H9 (cell line): Measurements from ENCODE around the gene RBM42. TPM values are rescaled to one million over a fixed set of nuclear protein-coding genes. Genes with fewer than 3 reads are reported as not detected.

ENCODE experiments used
- DNase-seq: peaks from one replicate; pipeline ENCODE4 v3.0.0-alpha.2; 2017
- H2AFZ ChIP-seq: one replicate; pipeline ENCODE4 v1.6.1; 2013; ENCODE audit warnings: mild to moderate bottlenecking, low read length, control low read depth, moderate library complexity
- H2AK5ac ChIP-seq: 2 replicates; pipeline ENCODE4 v1.6.1; 2013; ENCODE audit warnings: low read length, control low read depth, mixed read lengths; ENCODE audit not compliant: insufficient read length
- H2BK120ac ChIP-seq: one replicate; pipeline ENCODE4 v1.6.1; 2013; ENCODE audit warnings: low read depth, mild to moderate bottlenecking, low read length, control low read depth, inconsistent platforms; ENCODE audit not compliant: poor library complexity, severe bottlenecking
- H2BK12ac ChIP-seq: 2 replicates; pipeline ENCODE4 v1.6.1; 2013; ENCODE audit warnings: low read length, control low read depth, mixed read lengths, low read depth; ENCODE audit not compliant: insufficient read length
- H2BK15ac ChIP-seq: 2 replicates; pipeline ENCODE4 v1.6.1; 2013; ENCODE audit warnings: low read depth, low read length, control low read depth
- H2BK20ac ChIP-seq: one replicate; pipeline ENCODE4 v1.6.1; 2013; ENCODE audit warnings: low read depth, mild to moderate bottlenecking, low read length, control low read depth, inconsistent platforms; ENCODE audit not compliant: poor library complexity, severe bottlenecking
- H2BK5ac ChIP-seq: 2 replicates; pipeline ENCODE4 v1.6.1; 2013; ENCODE audit warnings: low read length, control low read depth, mixed read lengths; ENCODE audit not compliant: insufficient read length
- H3K14ac ChIP-seq: 2 replicates; pipeline ENCODE4 v1.6.1; 2013; ENCODE audit warnings: low read length, control low read depth; ENCODE audit not compliant: insufficient read depth
- H3K18ac ChIP-seq: 2 replicates; pipeline ENCODE4 v1.6.1; 2013; ENCODE audit warnings: low read depth, mild to moderate bottlenecking, mixed read lengths, low read length, control low read depth; ENCODE audit not compliant: insufficient read length
- H3K23ac ChIP-seq: 2 replicates; pipeline ENCODE4 v1.6.1; 2013; ENCODE audit warnings: low read length, control low read depth, mixed read lengths, low read depth; ENCODE audit not compliant: insufficient read length
- H3K23me2 ChIP-seq: 2 replicates; pipeline ENCODE4 v1.6.1; 2013; ENCODE audit warnings: low read depth, mild to moderate bottlenecking, mixed read lengths, low read length, control low read depth; ENCODE audit not compliant: insufficient read length, poor library complexity, severe bottlenecking
- H3K27ac ChIP-seq: 2 replicates; pipeline ENCODE4 v1.5.1; 2013; ENCODE audit warnings: low read length, control low read depth, mixed read lengths, low read depth; ENCODE audit not compliant: insufficient read length
- H3K27me3 ChIP-seq: 2 replicates; pipeline ENCODE4 v1.6.1; 2013; ENCODE audit warnings: low read length, control low read depth, inconsistent platforms; ENCODE audit not compliant: insufficient read depth
- H3K4ac ChIP-seq: 2 replicates; pipeline ENCODE4 v1.6.1; 2013; ENCODE audit warnings: low read depth, mild to moderate bottlenecking, control low read depth, inconsistent platforms, low read length, moderate library complexity
- H3K4me1 ChIP-seq: 2 replicates; pipeline ENCODE4 v1.6.1; 2013; ENCODE audit warnings: low read length, control low read depth, inconsistent platforms; ENCODE audit not compliant: insufficient read depth
- H3K4me2 ChIP-seq: 2 replicates; pipeline ENCODE4 v1.6.1; 2013; ENCODE audit warnings: low read length, control low read depth, mixed read lengths; ENCODE audit not compliant: insufficient read length, insufficient read depth
- H3K56ac ChIP-seq: 2 replicates; pipeline ENCODE4 v1.6.1; 2013; ENCODE audit warnings: low read depth, mild to moderate bottlenecking, mixed read lengths, low read length, control low read depth; ENCODE audit not compliant: insufficient read length
- H3K79me1 ChIP-seq: 2 replicates; pipeline ENCODE4 v1.6.1; 2013; ENCODE audit warnings: low read depth, mild to moderate bottlenecking, moderate library complexity, low read length, control low read depth, inconsistent platforms; ENCODE audit not compliant: insufficient read depth, poor library complexity, severe bottlenecking
- H3K79me2 ChIP-seq: 2 replicates; pipeline ENCODE4 v1.6.1; 2013; ENCODE audit warnings: low read length, control low read depth, inconsistent platforms; ENCODE audit not compliant: insufficient read depth
- H3K9ac ChIP-seq: 2 replicates; pipeline ENCODE4 v1.6.1; 2013; ENCODE audit warnings: low read length, control low read depth, mixed read lengths; ENCODE audit not compliant: insufficient read length; ENCODE audit errors: extremely low read depth
- H3K9me3 ChIP-seq: one replicate; pipeline ENCODE4 v1.6.1; 2013; ENCODE audit warnings: low read depth, low read length, inconsistent platforms; ENCODE audit not compliant: control insufficient read depth
- H3T11ph ChIP-seq: one replicate; pipeline ENCODE4 v1.6.1; 2013; ENCODE audit warnings: mild to moderate bottlenecking, low read length, control low read depth, inconsistent platforms
- H4K20me1 ChIP-seq: one replicate; pipeline ENCODE4 v1.6.1; 2013; ENCODE audit not compliant: control insufficient read depth, insufficient read length, insufficient read depth
- H4K5ac ChIP-seq: 2 replicates; pipeline ENCODE4 v1.6.1; 2013; ENCODE audit warnings: low read depth, mild to moderate bottlenecking, mixed read lengths, low read length, control low read depth; ENCODE audit not compliant: insufficient read length
- H4K8ac ChIP-seq: replicated peaks from 2 replicates; pipeline ENCODE4 v1.6.1; 2013; ENCODE audit warnings: low read length, control low read depth, mixed read lengths, low read depth; ENCODE audit not compliant: insufficient read length
- H4K91ac ChIP-seq: 2 replicates; pipeline ENCODE4 v1.6.1; 2013; ENCODE audit warnings: low read depth, mild to moderate bottlenecking, moderate library complexity, mixed read lengths, low read length, control low read depth; ENCODE audit not compliant: insufficient read length
- H3K27ac Mint-ChIP-seq, 3 experiments: 2 replicates in 2 of 3; 3 replicates in 1 of 3; pipeline ENCODE4 v1.8.0; 2020 to 2021; ENCODE audit warnings: mixed read lengths in 3 of 3, mild to moderate bottlenecking in 1 of 3, moderate library complexity in 1 of 3
- H3K27me3 Mint-ChIP-seq: 2 replicates; pipeline ENCODE4 v1.8.0; 2021; ENCODE audit warnings: low read depth, mild to moderate bottlenecking, moderate library complexity, mixed read lengths
- H3K36me3 Mint-ChIP-seq, 3 experiments: 2 replicates in 2 of 3; 3 replicates in 1 of 3; pipeline ENCODE4 v1.8.0; 2020 to 2021; ENCODE audit warnings: low read depth in 3 of 3, mixed read lengths in 3 of 3; ENCODE audit not compliant: insufficient read depth in 1 of 3
- H3K4me1 Mint-ChIP-seq, 2 experiments: 2 replicates each; pipeline ENCODE4 v1.8.0; 2020; ENCODE audit warnings: mixed read lengths in 2 of 2
- H3K4me3 Mint-ChIP-seq, 2 experiments: 2 replicates in 1 of 2; 3 replicates in 1 of 2; pipeline ENCODE4 v1.8.0; 2020 to 2021; ENCODE audit warnings: mild to moderate bottlenecking in 2 of 2, mixed read lengths in 2 of 2, moderate library complexity in 1 of 2
- H3K9me3 Mint-ChIP-seq, 2 experiments: 2 replicates in 1 of 2; 3 replicates in 1 of 2; pipeline ENCODE4 v1.8.0; 2020; ENCODE audit warnings: mild to moderate bottlenecking in 2 of 2, mixed read lengths in 2 of 2, moderate library complexity in 1 of 2
- CTCF ChIP-seq: fragments of 200-600 bp; sonication (generic); conservative IDR thresholded peaks from 3 replicates; pipeline ENCODE4 v1.8.0; 2021; ENCODE audit warnings: antibody characterized with exemption, mild to moderate bottlenecking
- WGBS: extraction: QIAGEN DNeasy Blood & Tissue Kit; methylation state at CpG from one replicate; pipeline ENCODE4 v1.1.7; 2013; ENCODE audit warnings: missing lambda C conversion rate, low lambda C conversion rate, mixed read lengths; ENCODE audit not compliant: insufficient read length; ENCODE audit errors: extremely low coverage; 5-methylcytosine and 5-hydroxymethylcytosine counted together
- total RNA-seq: library from RNA; stranded (reverse); gene quantifications from 2 replicates; pipeline ENCODE4 v1.2.1, GENCODE V29; 2021

RBM42 gene
- total RNA-seq, 1 experiment from 2014 or later, result 83.3 TPM

GRCh38 chr19:35644206-35644986 lies 15.6 kb downstream of the RBM42 start:
- H3K23ac ChIP-seq, result no peak overlapping the region

More at GRCh38 chr19:35644206-35644986, 15.6 kb downstream of the RBM42 start:
- Histone ChIP-seq H2BK12ac (no peak overlapping the region), H3K56ac (no peak overlapping the region), H2AFZ (no peak overlapping the region), H2BK120ac (no peak overlapping the region), H3K4me1 (peaks cover 7% of the 10 kb centered on the region; the same call in 1 of the 2 replicates), H3K79me1 (no peaks in the 10 kb centered on the region), H3K27me3 (no peaks in the 10 kb centered on the region; the same call in 1 of the 2 replicates), H2BK20ac (no peak overlapping the region), H3K4ac (no peak overlapping the region), H3K4me2 (peak overlapping the region; percentile 82), H3K9ac (no peak overlapping the region), H3T11ph (no peak overlapping the region), H4K91ac (no peak overlapping the region), H2AK5ac (no peak overlapping the region), H3K18ac (no peak overlapping the region), H4K8ac (no peak overlapping the region), H2BK15ac (no peak overlapping the region), H4K20me1 (no peaks in the 10 kb centered on the region), H3K27ac (no peak overlapping the region), H3K9me3 (no peaks in the 10 kb centered on the region), H3K23me2 (peaks cover 22% of the 10 kb centered on the region), H3K14ac (no peak overlapping the region), H2BK5ac (no peak overlapping the region), H4K5ac (no peak overlapping the region), H3K79me2 (peaks cover 4% of the 10 kb centered on the region; the same call in 1 of the 2 replicates)
- Mint-ChIP-seq H3K9me3 (no peaks in the 10 kb centered on the region; a peak in 2 of 5 replicates), H3K27ac (peak overlapping the region in 2 of 3 experiments; percentile 79 to 89; a peak in 4 of 7 replicates), H3K27me3 (peaks cover 24% of the 10 kb centered on the region), H3K36me3 (peaks cover 0 to 2% (median 0%) of the 10 kb centered on the region in 3 experiments; a peak in 2 of 7 replicates), H3K4me3 (peak overlapping the region; percentile 66 to 91), H3K4me1 (peaks cover 33 to 42% of the 10 kb centered on the region in 2 experiments)
- peak; percentile 99 for DNase-seq
- TF ChIP-seq CTCF, result no peak
- no CpG with 5 or more reads among the region's 60 CpGs for WGBS
